Osteoblast (primary cell): ENCODE data around the gene GXYLT1. TPM values are rescaled to one million over a fixed set of nuclear protein-coding genes. Genes with fewer than 3 reads are reported as not detected.
A peak's percentile ranks its signal among the peaks of the same experiment; 100 is the strongest.

Experiments used
- DNase-seq: peaks from one replicate; pipeline ENCODE4 v3.0.0; 2011; ENCODE audit warnings: low spot score, mixed read lengths; ENCODE audit not compliant: insufficient read length; ENCODE audit errors: missing footprints
- H2AFZ ChIP-seq: 2 replicates; pipeline ENCODE4 v1.6.0; 2011; ENCODE audit warnings: mild to moderate bottlenecking, low read length
- H3K27ac ChIP-seq: 2 replicates; pipeline ENCODE4 v1.5.1; 2011; ENCODE audit warnings: mild to moderate bottlenecking, low read depth, low read length, moderate library complexity
- H3K27me3 ChIP-seq: 2 replicates; pipeline ENCODE4 v1.6.0; 2012; ENCODE audit warnings: mild to moderate bottlenecking, control low read depth, inconsistent platforms, low read length, moderate library complexity; ENCODE audit not compliant: insufficient read depth
- H3K36me3 ChIP-seq: 2 replicates; pipeline ENCODE4 v1.5.1; 2011; ENCODE audit warnings: mild to moderate bottlenecking, low read length, control low read depth, moderate library complexity; ENCODE audit not compliant: insufficient read depth
- H3K4me1 ChIP-seq: 2 replicates; pipeline ENCODE4 v1.5.1; 2011; ENCODE audit warnings: mild to moderate bottlenecking, low read length, control low read depth, moderate library complexity; ENCODE audit not compliant: insufficient read depth
- H3K4me2 ChIP-seq: 2 replicates; pipeline ENCODE4 v1.6.0; 2011; ENCODE audit warnings: mild to moderate bottlenecking, low read length; ENCODE audit not compliant: insufficient read depth
- H3K4me3 ChIP-seq: fragments of 200-600 bp; sonication (generic); 3 replicates; pipeline ENCODE4 v1.5.1; 2012; ENCODE audit warnings: mild to moderate bottlenecking, low read length, inconsistent platforms; ENCODE audit not compliant: insufficient read depth
- H3K79me2 ChIP-seq: 2 replicates; pipeline ENCODE4 v1.6.0; 2012; ENCODE audit warnings: mild to moderate bottlenecking, low read length, control low read depth, inconsistent platforms; ENCODE audit not compliant: insufficient read depth
- H3K9me3 ChIP-seq: 2 replicates; pipeline ENCODE4 v1.5.1; 2011; ENCODE audit warnings: low read depth, low read length, control low read depth
- H4K20me1 ChIP-seq: 2 replicates; pipeline ENCODE4 v1.6.0; 2012; ENCODE audit warnings: mild to moderate bottlenecking, low read length, control low read depth; ENCODE audit not compliant: insufficient read depth
- total RNA-seq: library from RNA; depleted of rRNA; stranded (reverse); fragments of >200 nt; gene quantifications from 2 replicates; pipeline ENCODE4 v1.2.3, GENCODE V29; 2012
- TF ChIP-seq, protein P1 (sequence below): IDR thresholded peaks from 2 replicates; pipeline ENCODE4 v1.5.1; 2011; ENCODE audit warnings: mild to moderate bottlenecking, low read depth, low read length, moderate library complexity; ENCODE audit errors: extremely low read depth

The GXYLT1 gene
- total RNA-seq, 1 donor = 7.6 TPM

DNA sequence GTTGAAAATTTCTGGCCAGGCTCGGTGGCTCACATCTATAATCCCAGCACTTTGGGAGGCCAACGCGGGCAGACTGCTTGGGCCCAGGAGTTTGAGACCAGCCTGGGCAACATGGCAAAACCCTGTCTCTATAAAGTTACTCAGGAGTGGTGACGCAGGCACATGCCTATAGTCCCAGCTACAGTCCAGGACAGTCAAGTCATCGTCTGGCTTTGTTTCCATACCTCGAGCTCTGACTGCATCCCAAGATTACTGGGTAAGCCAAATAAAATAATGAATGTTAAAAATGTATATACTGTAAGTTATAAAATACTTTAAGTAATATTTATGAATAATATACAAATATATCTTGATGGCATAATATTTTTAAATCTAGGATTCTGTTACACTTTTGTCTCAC lies 23.0 kb upstream of the GXYLT1 start:
- no peak for DNase-seq
- peaks cover 16% of the 10 kb centered on the region for H3K36me3 ChIP-seq
- TF ChIP-seq, protein P1, sequence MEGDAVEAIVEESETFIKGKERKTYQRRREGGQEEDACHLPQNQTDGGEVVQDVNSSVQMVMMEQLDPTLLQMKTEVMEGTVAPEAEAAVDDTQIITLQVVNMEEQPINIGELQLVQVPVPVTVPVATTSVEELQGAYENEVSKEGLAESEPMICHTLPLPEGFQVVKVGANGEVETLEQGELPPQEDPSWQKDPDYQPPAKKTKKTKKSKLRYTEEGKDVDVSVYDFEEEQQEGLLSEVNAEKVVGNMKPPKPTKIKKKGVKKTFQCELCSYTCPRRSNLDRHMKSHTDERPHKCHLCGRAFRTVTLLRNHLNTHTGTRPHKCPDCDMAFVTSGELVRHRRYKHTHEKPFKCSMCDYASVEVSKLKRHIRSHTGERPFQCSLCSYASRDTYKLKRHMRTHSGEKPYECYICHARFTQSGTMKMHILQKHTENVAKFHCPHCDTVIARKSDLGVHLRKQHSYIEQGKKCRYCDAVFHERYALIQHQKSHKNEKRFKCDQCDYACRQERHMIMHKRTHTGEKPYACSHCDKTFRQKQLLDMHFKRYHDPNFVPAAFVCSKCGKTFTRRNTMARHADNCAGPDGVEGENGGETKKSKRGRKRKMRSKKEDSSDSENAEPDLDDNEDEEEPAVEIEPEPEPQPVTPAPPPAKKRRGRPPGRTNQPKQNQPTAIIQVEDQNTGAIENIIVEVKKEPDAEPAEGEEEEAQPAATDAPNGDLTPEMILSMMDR = no peak
- H4K20me1 ChIP-seq = no peaks in the 10 kb centered on the region
- no peaks in the 10 kb centered on the region for H3K9me3 ChIP-seq
- no peaks in the 10 kb centered on the region for H3K27me3 ChIP-seq
- H3K27ac ChIP-seq = peak overlapping the region; percentile 51
- H3K79me2 ChIP-seq = peaks cover 16% of the 10 kb centered on the region
- no peak overlapping the region for H3K4me2 ChIP-seq
- no peak overlapping the region for H3K4me3 ChIP-seq
- H2AFZ ChIP-seq = no peak overlapping the region
- H3K4me1 ChIP-seq = peaks cover 16% of the 10 kb centered on the region

DNA sequence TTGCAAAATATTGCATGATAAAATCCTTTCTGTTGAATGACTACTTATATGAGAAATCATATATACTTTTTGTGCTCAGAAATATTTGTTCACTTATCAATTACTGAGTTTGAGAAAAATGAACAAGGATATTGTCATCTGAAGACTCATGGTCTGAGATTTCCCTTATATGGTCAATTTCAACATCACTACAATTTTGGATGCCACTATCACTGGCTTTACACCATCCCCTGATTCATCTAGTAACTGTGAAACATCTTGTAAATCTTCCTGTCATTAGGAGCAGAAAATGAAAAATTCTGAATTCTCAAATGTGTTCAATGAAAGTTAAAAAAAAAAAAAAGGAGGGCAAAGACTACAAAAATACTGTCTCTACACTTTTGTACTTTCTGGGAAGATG lies 21.8 kb upstream of the GXYLT1 start:
- Histone ChIP-seq H3K9me3 (no peaks in the 10 kb centered on the region), H3K36me3 (peaks cover 13% of the 10 kb centered on the region), H3K79me2 (peaks cover 12% of the 10 kb centered on the region), H3K4me2 (peak overlapping the region; percentile 50), H3K4me3 (no peak overlapping the region), H3K27ac (peak overlapping the region; percentile 51), H3K27me3 (no peaks in the 10 kb centered on the region), H2AFZ (no peak overlapping the region), H4K20me1 (no peaks in the 10 kb centered on the region), H3K4me1 (peaks cover 28% of the 10 kb centered on the region)
- DNase-seq = peak; percentile 58
- TF ChIP-seq, protein P1 = no peak

DNA sequence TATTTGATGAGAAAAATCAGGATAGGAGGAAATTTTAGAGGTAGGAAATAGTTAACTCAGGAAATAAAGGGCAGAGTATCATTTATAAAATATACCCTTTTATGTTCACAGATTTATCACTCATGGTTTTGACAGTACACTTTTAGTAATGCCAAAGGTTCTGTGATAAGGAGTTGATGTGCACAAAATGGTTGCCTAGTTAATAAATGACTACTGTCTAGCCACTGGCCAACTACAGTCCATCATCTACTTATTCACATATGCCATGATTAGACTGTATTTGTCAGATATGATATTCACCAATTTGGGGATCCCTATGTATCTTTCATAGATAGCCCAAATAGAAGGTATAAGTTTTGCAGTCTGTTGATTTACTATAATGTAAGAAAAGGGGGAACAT lies 19.2 kb upstream of the GXYLT1 start:
- Histone ChIP-seq H3K4me2 (no peak overlapping the region), H3K4me1 (peaks cover 29% of the 10 kb centered on the region), H3K9me3 (no peaks in the 10 kb centered on the region), H4K20me1 (no peaks in the 10 kb centered on the region), H3K36me3 (peaks cover 11% of the 10 kb centered on the region), H3K79me2 (peaks cover 9% of the 10 kb centered on the region), H2AFZ (no peak overlapping the region), H3K4me3 (no peak overlapping the region), H3K27ac (no peak overlapping the region), H3K27me3 (no peaks in the 10 kb centered on the region)
- no peak for DNase-seq
- TF ChIP-seq, protein P1 = no peak

DNA sequence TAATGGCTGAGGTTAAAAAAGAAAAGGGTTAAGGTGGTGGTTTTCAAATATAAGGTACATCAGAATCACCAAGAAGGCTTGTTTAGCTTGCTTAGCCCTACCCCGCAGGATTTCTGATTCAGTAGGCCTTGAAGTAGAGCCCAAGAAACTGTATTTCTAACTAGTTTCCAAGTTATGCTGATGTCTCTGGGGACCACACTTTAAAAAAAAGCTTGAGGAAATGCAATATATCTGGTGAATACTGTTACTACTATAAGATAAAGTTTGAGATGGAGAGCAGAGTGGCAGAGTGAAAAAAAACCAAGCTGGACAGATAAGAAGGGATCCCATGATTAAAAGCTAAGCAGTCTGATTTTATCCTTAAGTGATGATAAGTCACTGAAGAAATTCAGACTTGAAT lies 18.3 kb upstream of the GXYLT1 start:
- no peaks in the 10 kb centered on the region for H3K27me3 ChIP-seq
- H3K4me3 ChIP-seq = no peak overlapping the region
- H3K4me1 ChIP-seq = peaks cover 29% of the 10 kb centered on the region
- no peak overlapping the region for H3K27ac ChIP-seq
- peaks cover 13% of the 10 kb centered on the region for H3K36me3 ChIP-seq
- no peak overlapping the region for H2AFZ ChIP-seq
- no peaks in the 10 kb centered on the region for H4K20me1 ChIP-seq
- H3K9me3 ChIP-seq = no peaks in the 10 kb centered on the region
- no peak for DNase-seq
- peaks cover 9% of the 10 kb centered on the region for H3K79me2 ChIP-seq
- H3K4me2 ChIP-seq = no peak overlapping the region
- TF ChIP-seq, protein P1 = no peak
